ENCODE measurements around the gene GLI2.

The GLI2 gene

DNA sequence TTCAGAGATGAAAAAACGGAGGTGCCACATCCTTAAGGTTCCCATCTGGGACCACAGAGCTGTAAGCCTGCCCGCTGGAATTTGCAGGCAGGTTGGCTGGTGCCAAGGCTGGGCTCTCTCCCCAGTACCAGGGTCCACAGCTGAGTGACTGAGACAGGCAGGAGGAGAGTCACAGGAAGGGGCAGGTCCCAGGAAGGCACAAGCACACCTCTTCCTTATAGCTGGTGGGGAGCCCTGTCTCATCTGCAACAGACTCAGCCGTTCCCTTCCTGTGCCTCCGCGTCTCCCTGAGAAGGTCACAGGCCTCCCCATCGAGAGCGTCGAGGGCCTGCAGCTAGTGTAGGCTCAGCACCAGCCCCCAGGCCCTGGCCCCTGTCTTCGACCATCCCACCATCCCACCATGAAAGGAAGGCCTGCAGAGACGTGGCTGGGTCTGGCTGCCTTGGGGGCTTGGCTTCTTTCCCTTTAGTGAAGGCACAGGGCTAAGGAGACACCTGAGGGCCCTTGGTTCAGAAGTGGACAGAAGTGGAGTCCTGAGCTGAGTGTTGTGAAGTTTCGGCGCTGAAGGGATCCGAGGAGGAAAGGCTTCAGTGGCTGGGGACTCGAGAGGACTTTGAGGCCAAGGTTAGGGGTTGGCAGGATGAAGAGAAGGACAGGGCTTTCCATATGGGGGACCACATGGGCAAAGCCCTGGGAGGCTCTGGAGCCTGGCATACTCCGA is 26.8 kb downstream of the GLI2 start:
- H3K4me3 ChIP-seq (ENCODE audit: low read depth, low read length): no peak overlapping the region
- TF ChIP-seq, protein P1, sequence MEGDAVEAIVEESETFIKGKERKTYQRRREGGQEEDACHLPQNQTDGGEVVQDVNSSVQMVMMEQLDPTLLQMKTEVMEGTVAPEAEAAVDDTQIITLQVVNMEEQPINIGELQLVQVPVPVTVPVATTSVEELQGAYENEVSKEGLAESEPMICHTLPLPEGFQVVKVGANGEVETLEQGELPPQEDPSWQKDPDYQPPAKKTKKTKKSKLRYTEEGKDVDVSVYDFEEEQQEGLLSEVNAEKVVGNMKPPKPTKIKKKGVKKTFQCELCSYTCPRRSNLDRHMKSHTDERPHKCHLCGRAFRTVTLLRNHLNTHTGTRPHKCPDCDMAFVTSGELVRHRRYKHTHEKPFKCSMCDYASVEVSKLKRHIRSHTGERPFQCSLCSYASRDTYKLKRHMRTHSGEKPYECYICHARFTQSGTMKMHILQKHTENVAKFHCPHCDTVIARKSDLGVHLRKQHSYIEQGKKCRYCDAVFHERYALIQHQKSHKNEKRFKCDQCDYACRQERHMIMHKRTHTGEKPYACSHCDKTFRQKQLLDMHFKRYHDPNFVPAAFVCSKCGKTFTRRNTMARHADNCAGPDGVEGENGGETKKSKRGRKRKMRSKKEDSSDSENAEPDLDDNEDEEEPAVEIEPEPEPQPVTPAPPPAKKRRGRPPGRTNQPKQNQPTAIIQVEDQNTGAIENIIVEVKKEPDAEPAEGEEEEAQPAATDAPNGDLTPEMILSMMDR (IDR thresholded peaks at IDR 0.05; ENCODE audit: borderline replicate concordance, insufficient read depth, low read depth, low read length): no peak

- TF ChIP-seq, protein P1 (IDR thresholded peaks at IDR 0.05; ENCODE audit: borderline replicate concordance, insufficient read depth, low read depth, low read length): no peak
- no peak overlapping the region for H3K4me3 ChIP-seq (ENCODE audit: low read depth, low read length)
These were observed 27.8 kb downstream of the GLI2 start for GRCh38 chr2:120763508-120763907.

GRCh38 chr2:120763931-120764330 is 28.3 kb downstream of the GLI2 start:
- H3K4me3 ChIP-seq (ENCODE audit: low read depth, low read length): no peak overlapping the region
- TF ChIP-seq, protein P1 (IDR thresholded peaks at IDR 0.05; ENCODE audit: borderline replicate concordance, insufficient read depth, low read depth, low read length): no peak

DNA sequence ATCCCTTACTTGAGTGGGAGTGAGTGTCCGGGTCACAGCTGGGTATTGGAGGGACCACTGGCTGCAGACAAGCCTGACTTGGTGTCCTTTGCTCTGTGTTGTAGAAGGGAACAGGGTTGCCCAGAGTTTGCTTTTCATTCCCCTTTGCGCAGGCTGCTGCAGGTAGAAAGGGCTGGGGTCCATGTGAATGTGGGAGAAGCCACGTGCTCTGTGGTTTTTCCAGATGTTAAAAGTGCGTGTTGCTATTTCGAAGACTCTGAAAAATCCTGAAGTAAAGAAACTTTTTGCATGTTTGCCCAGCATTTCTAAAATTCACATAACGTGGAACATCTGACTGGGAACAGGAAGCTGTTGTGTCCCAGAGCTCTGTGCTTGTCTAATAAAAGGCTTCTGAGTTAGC is 28.8 kb downstream of the GLI2 start:
- TF ChIP-seq, protein P1 (IDR thresholded peaks at IDR 0.05; ENCODE audit: borderline replicate concordance, insufficient read depth, low read depth, low read length): no peak
- H3K4me3 ChIP-seq (ENCODE audit: low read depth, low read length): no peak overlapping the region

DNA sequence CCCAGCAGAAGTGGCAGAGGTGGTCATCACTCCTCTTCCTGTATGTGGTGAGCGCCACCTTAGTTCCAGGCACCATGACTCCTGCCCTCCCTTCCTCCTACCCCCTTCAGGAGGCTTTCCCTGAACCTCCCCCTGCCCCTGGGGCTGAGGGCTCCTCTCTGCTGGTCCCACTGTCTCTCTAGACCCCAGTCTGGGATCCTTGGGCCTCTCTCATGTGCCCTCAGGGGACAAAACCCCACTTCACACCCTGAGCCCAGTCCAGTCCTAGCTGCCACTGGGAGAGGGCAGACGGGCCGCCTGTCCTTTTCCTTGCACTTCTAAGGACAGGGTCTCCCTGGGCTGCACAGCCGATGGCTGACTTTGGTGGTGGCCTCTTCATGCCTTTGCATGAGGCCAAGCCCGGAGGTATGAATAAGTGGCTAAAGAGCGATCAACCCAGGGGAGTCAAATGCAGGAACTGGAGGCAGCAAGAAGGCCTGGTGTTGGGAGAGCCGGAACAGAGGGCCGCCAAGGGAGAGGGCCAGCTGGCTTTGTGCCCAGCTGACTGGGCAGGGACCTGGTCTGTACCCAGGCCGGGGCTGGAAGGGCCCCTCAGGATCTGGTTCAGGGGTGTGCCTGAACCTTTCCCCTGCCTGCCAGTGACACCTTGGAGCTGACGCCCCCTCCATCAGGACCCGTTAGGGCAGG is 29.5 kb downstream of the GLI2 start:
- no peak overlapping the region for H3K4me3 ChIP-seq (ENCODE audit: low read depth, low read length)
- TF ChIP-seq, protein P1 (IDR thresholded peaks at IDR 0.05; ENCODE audit: borderline replicate concordance, insufficient read depth, low read depth, low read length): no peak

DNA sequence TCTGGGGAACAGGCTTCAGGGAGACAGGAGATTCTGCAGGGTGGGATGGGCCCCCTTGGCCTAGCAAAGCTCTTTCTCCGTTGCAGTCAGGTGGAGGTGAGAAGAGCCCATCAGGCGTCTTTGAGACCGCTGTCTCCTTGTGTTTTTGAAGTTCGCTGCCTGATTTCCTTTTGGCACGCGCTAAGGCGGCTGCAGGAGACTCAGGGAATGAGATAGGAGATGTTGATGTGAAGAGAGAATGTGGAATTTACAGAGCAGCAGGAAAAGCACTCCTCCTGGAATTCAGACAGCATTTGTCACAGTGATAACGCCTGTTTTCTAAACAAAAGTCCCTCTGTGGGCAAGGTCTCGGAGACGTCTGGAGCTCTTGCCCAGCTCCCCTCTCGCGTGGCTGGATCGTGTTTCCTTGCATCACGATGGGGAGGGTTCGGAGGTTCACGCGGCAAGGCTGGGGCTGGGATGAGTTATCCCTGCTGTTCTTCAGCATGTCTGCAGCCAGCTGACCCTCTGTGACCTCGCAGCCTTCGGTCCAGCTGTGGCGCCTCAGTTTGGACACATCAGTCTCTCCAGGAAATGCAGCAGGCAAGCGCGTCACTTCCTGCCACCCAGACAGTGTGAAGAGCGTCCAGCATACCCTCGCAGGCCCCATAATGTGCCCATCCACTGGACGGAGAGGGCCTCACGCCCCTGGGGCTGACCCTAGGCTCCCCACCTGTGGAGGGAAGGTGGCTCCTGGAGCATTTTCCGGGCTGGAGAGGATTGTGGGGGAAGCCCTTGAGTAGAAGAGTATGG is 30.2 kb downstream of the GLI2 start:
- TF ChIP-seq, protein P1 (IDR thresholded peaks at IDR 0.05; ENCODE audit: borderline replicate concordance, insufficient read depth, low read depth, low read length): no peak
- H3K4me3 ChIP-seq (ENCODE audit: low read depth, low read length): no peak overlapping the region

Data from GM12875 (cell line).